ENCODE data around the gene PPP4C. TPM values are rescaled to one million over a fixed set of nuclear protein-coding genes. Genes with fewer than 3 reads are reported as not detected.

Gene PPP4C
- total RNA-seq, 1 donor from 2014 or later = 124 TPM

DNA sequence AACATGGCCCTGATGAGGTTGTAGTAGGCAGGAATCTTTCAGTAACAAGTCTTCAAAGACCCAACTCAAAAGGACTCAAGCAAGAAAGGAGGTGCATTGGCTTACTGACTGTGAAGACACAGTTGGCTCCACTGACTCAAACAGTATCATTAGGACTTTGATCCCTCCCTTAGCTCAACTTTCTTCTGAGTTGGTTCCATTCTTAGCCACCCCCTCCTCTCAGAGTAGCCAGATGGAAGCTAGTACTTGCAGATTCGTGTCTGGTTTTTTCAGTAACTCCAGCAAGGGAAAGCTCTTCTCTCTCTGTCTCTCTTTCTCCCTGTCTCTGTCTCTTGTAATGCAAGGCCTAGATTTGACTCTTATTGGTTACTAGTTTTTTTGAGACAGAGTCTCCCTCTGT lies 52.2 kb downstream of the PPP4C start:
- no peak overlapping the region for H3K27ac Mint-ChIP-seq (ENCODE audit: unreplicated experiment)
- peaks cover 10% of the 10 kb centered on the region for H3K4me1 Mint-ChIP-seq (ENCODE audit: low read depth, unreplicated experiment)
- H3K36me3 Mint-ChIP-seq (ENCODE audit: unreplicated experiment) = no peaks in the 10 kb centered on the region
- TF ChIP-seq CTCF (IDR thresholded peaks at IDR 0.05; ENCODE audit: partially characterized antibody, unreplicated experiment) = no peak
- H3K9me3 Mint-ChIP-seq (ENCODE audit: unreplicated experiment) = peaks cover 3% of the 10 kb centered on the region
- H3K27me3 Mint-ChIP-seq (ENCODE audit: unreplicated experiment) = peaks cover 7% of the 10 kb centered on the region
- H3K4me3 Mint-ChIP-seq (ENCODE audit: unreplicated experiment) = no peak overlapping the region
- DNase-seq = no peak

DNA sequence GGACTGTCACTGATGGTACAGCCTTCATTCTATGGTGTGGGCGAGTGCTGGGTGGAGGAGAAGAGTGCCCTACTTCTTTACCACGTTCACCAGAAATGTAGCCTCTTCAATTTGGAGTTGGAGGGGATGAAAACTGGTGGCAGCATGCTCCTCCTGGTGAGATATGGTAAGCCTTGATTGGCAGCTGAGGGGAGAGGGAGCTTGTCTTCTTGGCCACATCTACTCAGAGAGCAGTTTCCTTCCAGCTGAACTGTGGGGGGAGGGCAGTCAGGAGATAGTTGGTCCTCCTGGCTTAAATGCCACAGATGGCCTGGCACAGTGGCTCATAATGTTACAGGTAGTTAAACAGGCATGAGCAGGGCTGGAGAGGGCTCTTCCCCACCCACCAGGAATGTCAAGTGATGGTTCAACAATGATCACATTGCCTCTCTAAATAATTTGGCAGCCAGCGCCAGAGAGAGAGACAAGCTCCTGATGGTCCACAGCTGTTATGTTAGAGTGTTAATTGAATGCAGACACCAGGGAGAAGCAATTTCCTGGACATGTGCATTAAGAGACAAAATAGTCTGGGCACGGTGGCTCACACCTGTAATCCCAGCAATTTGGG lies 56.2 kb downstream of the PPP4C start:
- peaks cover 1% of the 10 kb centered on the region for H3K27me3 Mint-ChIP-seq (ENCODE audit: unreplicated experiment)
- peaks cover 8% of the 10 kb centered on the region for H3K4me1 Mint-ChIP-seq (ENCODE audit: low read depth, unreplicated experiment)
- no peak overlapping the region for H3K4me3 Mint-ChIP-seq (ENCODE audit: unreplicated experiment)
- H3K9me3 Mint-ChIP-seq (ENCODE audit: unreplicated experiment) = no peaks in the 10 kb centered on the region
- TF ChIP-seq CTCF (IDR thresholded peaks at IDR 0.05; ENCODE audit: partially characterized antibody, unreplicated experiment) = no peak
- H3K36me3 Mint-ChIP-seq (ENCODE audit: unreplicated experiment) = no peaks in the 10 kb centered on the region
- DNase-seq = no peak
- peak overlapping the region; percentile 38 for H3K27ac Mint-ChIP-seq (ENCODE audit: unreplicated experiment)

GRCh38 chr16:30132591-30132990 lies 56.8 kb downstream of the PPP4C start:
- peaks cover 1% of the 10 kb centered on the region for H3K27me3 Mint-ChIP-seq (ENCODE audit: unreplicated experiment)
- peaks cover 3% of the 10 kb centered on the region for H3K9me3 Mint-ChIP-seq (ENCODE audit: unreplicated experiment)
- H3K4me3 Mint-ChIP-seq (ENCODE audit: unreplicated experiment) = no peak overlapping the region
- H3K27ac Mint-ChIP-seq (ENCODE audit: unreplicated experiment) = no peak overlapping the region
- TF ChIP-seq CTCF (IDR thresholded peaks at IDR 0.05; ENCODE audit: partially characterized antibody, unreplicated experiment) = no peak
- H3K4me1 Mint-ChIP-seq (ENCODE audit: low read depth, unreplicated experiment) = peaks cover 12% of the 10 kb centered on the region
- H3K36me3 Mint-ChIP-seq (ENCODE audit: unreplicated experiment) = no peaks in the 10 kb centered on the region
- DNase-seq = no peak

Other genes with a start within 250 kb of the PPP4C start
- 71.0 TPM for gene CDIPT, start 212.8 kb upstream of the PPP4C start, total RNA-seq (ENCODE audit: unreplicated experiment)
- gene SEZ6L2, start 176.4 kb upstream of the PPP4C start, total RNA-seq (ENCODE audit: unreplicated experiment) = 176 TPM
- 56.4 TPM for gene ASPHD1, start 175.5 kb upstream of the PPP4C start, total RNA-seq (ENCODE audit: unreplicated experiment)
- gene KCTD13, start 149.8 kb upstream of the PPP4C start, total RNA-seq (ENCODE audit: unreplicated experiment) = 18.4 TPM
- 88.0 TPM for gene TMEM219, start 113.9 kb upstream of the PPP4C start, total RNA-seq (ENCODE audit: unreplicated experiment)
- 58.5 TPM for gene TAOK2, start 102.1 kb upstream of the PPP4C start, total RNA-seq (ENCODE audit: unreplicated experiment)
- gene HIRIP3, start 80.4 kb upstream of the PPP4C start, total RNA-seq (ENCODE audit: unreplicated experiment) = 12.2 TPM
- 71.4 TPM for gene INO80E, start 79.8 kb upstream of the PPP4C start, total RNA-seq (ENCODE audit: unreplicated experiment)
- gene DOC2A, start 65.0 kb upstream of the PPP4C start, total RNA-seq (ENCODE audit: unreplicated experiment) = 4.2 TPM
- gene C16orf92, start 52.8 kb upstream of the PPP4C start, total RNA-seq (ENCODE audit: unreplicated experiment) = not detected
- 253 TPM for gene TLCD3B, start 44.7 kb upstream of the PPP4C start, total RNA-seq (ENCODE audit: unreplicated experiment)
- gene ALDOA, start 10.2 kb upstream of the PPP4C start, total RNA-seq (ENCODE audit: unreplicated experiment) = 437 TPM
- 0.86 TPM for gene TBX6, start 15.9 kb downstream of the PPP4C start, total RNA-seq (ENCODE audit: unreplicated experiment)
- 57.9 TPM for gene YPEL3, start 20.2 kb downstream of the PPP4C start, total RNA-seq (ENCODE audit: unreplicated experiment)
- 4.9 TPM for gene GDPD3, start 37.5 kb downstream of the PPP4C start, total RNA-seq (ENCODE audit: unreplicated experiment)
- 63.0 TPM for gene MAPK3, start 47.2 kb downstream of the PPP4C start, total RNA-seq (ENCODE audit: unreplicated experiment)
- gene CORO1A, start 107.6 kb downstream of the PPP4C start, total RNA-seq (ENCODE audit: unreplicated experiment) = 75.2 TPM
- gene BOLA2B, start 117.7 kb downstream of the PPP4C start, total RNA-seq (ENCODE audit: unreplicated experiment) = 74.6 TPM
- 16.6 TPM for gene SLX1A, start 117.9 kb downstream of the PPP4C start, total RNA-seq (ENCODE audit: unreplicated experiment)
- 15.8 TPM for gene SULT1A3, start 123.3 kb downstream of the PPP4C start, total RNA-seq (ENCODE audit: unreplicated experiment)
- gene NPIPB13, start 172.5 kb downstream of the PPP4C start, total RNA-seq (ENCODE audit: unreplicated experiment) = 27.5 TPM